SK-N-SH (cell line): ENCODE data around the gene TUBGCP2. TPM values are rescaled to one million over a fixed set of nuclear protein-coding genes. Genes with fewer than 3 reads are reported as not detected.

Source experiments
- CTCF ChIA-PET: fragments of 300-600, 350-600 bp; formaldehyde crosslinking; extraction: SDS; loops from one replicate; lab custom pipeline; 2021; lab: Yijun Ruan, JAX
- POLR2A ChIA-PET: fragments of 350-600 bp; sonication (Branson Sonifier 250); formaldehyde crosslinking; extraction: SDS; loops from one replicate; lab custom pipeline; 2020; ENCODE audit warnings: antibody characterized with exemption, inconsistent platforms; lab: Yijun Ruan, JAX
- DNase-seq: peaks from one replicate; pipeline ENCODE4 v3.0.0; 2012
- H2AFZ ChIP-seq: fragments of 200-600 bp; sonication (generic); 2 replicates; pipeline ENCODE4 v1.8.1; 2016; ENCODE audit warnings: antibody characterized with exemption, mild to moderate bottlenecking, low read depth
- H3F3A ChIP-seq: fragments of 200-600 bp; sonication (generic); replicated peaks from 2 replicates; pipeline ENCODE3; 2016; ENCODE audit warnings: antibody characterized with exemption, mild to moderate bottlenecking; ENCODE audit not compliant: insufficient read depth
- H3K27ac ChIP-seq, 2 experiments: fragments of 200-500 bp in 1 of 2; fragments of 200-600 bp in 1 of 2; sonication (Bioruptor generic) in 1 of 2; sonication (generic), shearing (Covaris generic) in 1 of 2; 2 replicates each; pipeline versions ENCODE4 v1.5.1 to v1.6.1; 2014 to 2016; ENCODE audit warnings: low read depth in 2 of 2, inconsistent platforms in 1 of 2, low read length in 1 of 2, mild to moderate bottlenecking in 1 of 2, mixed read lengths in 1 of 2
- H3K27me3 ChIP-seq: fragments of 200-600 bp; sonication (generic), shearing (Covaris generic); 2 replicates; pipeline ENCODE4 v1.6.1; 2016; ENCODE audit warnings: mixed run types; ENCODE audit not compliant: insufficient read depth
- H3K36me3 ChIP-seq, 2 experiments: fragments of 200-500 bp in 1 of 2; fragments of 200-600 bp in 1 of 2; sonication (Bioruptor generic) in 1 of 2; sonication (generic) in 1 of 2; replicated peaks in 1 of 2; 2 replicates each; pipeline versions ENCODE3 to v1.5.1; 2014 to 2016; ENCODE audit warnings: low read length in 1 of 2, mild to moderate bottlenecking in 1 of 2; ENCODE audit not compliant: insufficient read depth in 2 of 2, control insufficient read depth in 1 of 2
- H3K4me1 ChIP-seq, 2 experiments: fragments of 200-500 bp in 1 of 2; fragments of 200-600 bp in 1 of 2; sonication (Bioruptor generic) in 1 of 2; sonication (generic), shearing (Covaris generic) in 1 of 2; 2 replicates each; pipeline versions ENCODE4 v1.5.1 to v1.6.1; 2014 to 2016; ENCODE audit warnings: low read depth in 1 of 2, low read length in 1 of 2, mixed run types in 1 of 2; ENCODE audit not compliant: insufficient read depth in 2 of 2, control insufficient read depth in 1 of 2
- H3K4me2 ChIP-seq: fragments of 200-600 bp; sonication (generic), shearing (Covaris generic); 2 replicates; pipeline ENCODE4 v1.6.1; 2017; ENCODE audit warnings: mixed run types
- H3K4me3 ChIP-seq, 2 experiments: fragments of 200-500 bp in 1 of 2; fragments of 200-600 bp in 1 of 2; sonication (Bioruptor generic) in 1 of 2; sonication (generic), shearing (Covaris generic) in 1 of 2; 2 replicates each; pipeline versions ENCODE4 v1.5.1 to v1.8.1; 2014 to 2016; ENCODE audit warnings: low read depth in 2 of 2, inconsistent platforms in 1 of 2, low read length in 1 of 2, mild to moderate bottlenecking in 1 of 2, mixed read lengths in 1 of 2, moderate library complexity in 1 of 2
- H3K79me2 ChIP-seq: fragments of 200-600 bp; sonication (generic); 2 replicates; pipeline ENCODE4 v1.8.1; 2017; ENCODE audit warnings: mild to moderate bottlenecking; ENCODE audit not compliant: insufficient read depth
- H3K9ac ChIP-seq: fragments of 200-600 bp; sonication (generic); 2 replicates; pipeline ENCODE4 v1.6.1; 2017; ENCODE audit warnings: mixed run types
- H3K9me2 ChIP-seq: fragments of 200-600 bp; sonication (generic); 2 replicates; pipeline ENCODE4 v1.6.1; 2017; ENCODE audit warnings: mixed run types
- H3K9me3 ChIP-seq: fragments of 200-600 bp; sonication (generic); 2 replicates; pipeline ENCODE4 v1.6.1; 2017; ENCODE audit warnings: mixed run types, mild to moderate bottlenecking, moderate library complexity
- H4K20me1 ChIP-seq: fragments of 200-600 bp; sonication (generic); 2 replicates; pipeline ENCODE4 v1.6.1; 2017; ENCODE audit warnings: mild to moderate bottlenecking, mixed run types; ENCODE audit not compliant: insufficient read depth
- CHD2 ChIP-seq: fragments of 150-350 bp; IDR thresholded peaks from 2 replicates; pipeline ENCODE4 v1.6.1; 2018; ENCODE audit warnings: low read length; ENCODE audit not compliant: partially characterized antibody
- ELF1 ChIP-seq: IDR thresholded peaks from 2 replicates; pipeline ENCODE4 v1.4.0; 2012
- EZH2phosphoT487 ChIP-seq: fragments of 200-600 bp; sonication (generic); IDR thresholded peaks from 2 replicates; pipeline ENCODE4 v1.6.1; 2017; ENCODE audit warnings: low read depth, mixed run types, mild to moderate bottlenecking, antibody characterized with exemption, moderate library complexity, borderline replicate concordance
- FOSL2 ChIP-seq: IDR thresholded peaks from 2 replicates; pipeline ENCODE4 v1.4.0; 2012; ENCODE audit warnings: low read depth, mild to moderate bottlenecking, moderate library complexity, borderline replicate concordance
- FOXJ3 ChIP-seq: sonication (generic); formaldehyde crosslinking; IDR thresholded peaks from 2 replicates; pipeline ENCODE4 v1.5.1; 2020; ENCODE audit warnings: mild to moderate bottlenecking, missing genetic modification reagents
- FOXM1 ChIP-seq: IDR thresholded peaks from 2 replicates; pipeline ENCODE4 v1.4.0; 2012; ENCODE audit warnings: low read depth, mild to moderate bottlenecking
- GABPA ChIP-seq: IDR thresholded peaks from 2 replicates; pipeline ENCODE4 v1.4.0; 2012; ENCODE audit warnings: low read depth, mild to moderate bottlenecking
- GATA2 ChIP-seq: sonication (generic); formaldehyde crosslinking; IDR thresholded peaks from 2 replicates; pipeline ENCODE4 v1.5.0; 2020; ENCODE audit warnings: mild to moderate bottlenecking, missing genetic modification reagents
- MEF2A ChIP-seq: IDR thresholded peaks from 2 replicates; pipeline ENCODE4 v1.4.0; 2012; ENCODE audit warnings: low read depth, borderline replicate concordance
- MXI1 ChIP-seq: IDR thresholded peaks from 2 replicates; pipeline ENCODE4 v1.6.1; 2012; ENCODE audit warnings: mild to moderate bottlenecking, low read depth, low read length, improper control_type of control experiment
- NFIC ChIP-seq: IDR thresholded peaks from 2 replicates; pipeline ENCODE4 v1.4.0; 2012; ENCODE audit warnings: borderline replicate concordance
- NRF1 ChIP-seq: IDR thresholded peaks from 2 replicates; pipeline ENCODE4 v1.6.1; 2012; ENCODE audit warnings: low read depth, mild to moderate bottlenecking, low read length
- RCOR1 ChIP-seq: fragments of 150-350 bp; IDR thresholded peaks from 2 replicates; pipeline ENCODE4 v1.6.1; 2017; ENCODE audit warnings: antibody characterized with exemption, low read length
- REST ChIP-seq: IDR thresholded peaks from 2 replicates; pipeline ENCODE4 v1.6.1; 2012; ENCODE audit warnings: mild to moderate bottlenecking, low read depth, low read length, moderate library complexity
- RFX5 ChIP-seq: IDR thresholded peaks from 2 replicates; pipeline ENCODE4 v1.6.1; 2012; ENCODE audit warnings: mild to moderate bottlenecking, improper control_type of control experiment, low read length
- RXRA ChIP-seq: IDR thresholded peaks from 2 replicates; pipeline ENCODE4 v1.4.0; 2012; ENCODE audit warnings: low read depth, mild to moderate bottlenecking, borderline replicate concordance
- SIN3A ChIP-seq: IDR thresholded peaks from 2 replicates; pipeline ENCODE4 v1.6.1; 2012; ENCODE audit warnings: low read depth, mild to moderate bottlenecking, low read length, moderate library complexity, borderline replicate concordance
- TCF12 ChIP-seq: IDR thresholded peaks from 2 replicates; pipeline ENCODE4 v1.4.0; 2012
- USF2 ChIP-seq: fragments of 150-350 bp; IDR thresholded peaks from 2 replicates; pipeline ENCODE4 v1.6.1; 2017; ENCODE audit warnings: antibody characterized with exemption, low read length, low read depth, borderline replicate concordance
- whole genome bisulfite sequencing: methylation state at CpG from one replicate; pipeline ENCODE4 v1.1.6; 2017; ENCODE audit warnings: low lambda C conversion rate; 5-methylcytosine and 5-hydroxymethylcytosine counted together
- polyA plus RNA-seq, 3 experiments: library from polyadenylated mRNA; depleted of rRNA; stranded (reverse); fragments of >200 nt; gene quantifications; 2 replicates each; pipeline ENCODE4 v1.2.3, GENCODE V29; 2012
- TF ChIP-seq, protein P1 (sequence below): IDR thresholded peaks from 2 replicates; pipeline ENCODE4 v1.4.0; 2012; ENCODE audit warnings: low read depth

Gene TUBGCP2
- polyA plus RNA-seq, 1 of the 3 experiments (the other 2 are of a cell fraction) = 49.1 TPM

- H2AFZ ChIP-seq = no peak within 1 kb of the TSS
- H3K4me3 ChIP-seq = no peak within 1 kb of the TSS
Measured at GRCh38 chr10:133276435-133277201, 32.1 kb downstream of the TUBGCP2 start, which contains the start of gene ADAM8. Gene ADAM8 (minus strand): TSS chr10:133276868. CDS start chr10:133276817, 51 bp downstream.

More at GRCh38 chr10:133276435-133277201, 32.1 kb downstream of the TUBGCP2 start, which contains the start of gene ADAM8:
- DNase-seq = peak; percentile 72
- TF ChIP-seq MXI1 (no peak), GABPA (no peak), FOSL2 (no peak), TCF12 (no peak), FOXJ3 (CRISPR knock-in tag) (no peak), NFIC (no peak), CHD2 (no peak), RFX5 (no peak), USF2 (no peak), GATA2 (CRISPR knock-in tag) (no peak), MEF2A (no peak), NRF1 (no peak), FOXM1 (no peak), SIN3A (no peak), EZH2phosphoT487 (no peak), RCOR1 (no peak), ELF1 (no peak), REST (no peak), RXRA (no peak)
- TF ChIP-seq, protein P1, sequence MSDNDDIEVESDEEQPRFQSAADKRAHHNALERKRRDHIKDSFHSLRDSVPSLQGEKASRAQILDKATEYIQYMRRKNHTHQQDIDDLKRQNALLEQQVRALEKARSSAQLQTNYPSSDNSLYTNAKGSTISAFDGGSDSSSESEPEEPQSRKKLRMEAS = no peak
- Histone ChIP-seq H3K9ac (no peak within 1 kb of the TSS), H3K4me2 (no peak within 1 kb of the TSS), H3F3A (no peaks in the 10 kb centered on the region), H4K20me1 (no peaks in the 10 kb centered on the region; the same call in 1 of the 2 replicates), H3K27ac (no peak within 1 kb of the TSS), H3K4me1 (no peaks in the 10 kb centered on the region; a peak in 1 of 4 replicates), H3K9me2 (no peaks in the 10 kb centered on the region), H3K9me3 (no peaks in the 10 kb centered on the region), H3K36me3 (peaks cover 0 to 23% of the 10 kb centered on the region in 2 experiments), H3K27me3 (no peaks in the 10 kb centered on the region), H3K79me2 (no peaks in the 10 kb centered on the region)
- WGBS = 52% methylated on average over 18 of the region's 63 CpGs
- POLR2A ChIA-PET = no interaction called here
- CTCF ChIA-PET = interaction anchor here (0.6 to 3.1 kb wide), 3 partner anchors 24 to 133 kb away, joined by 3 to 9 read pairs (median 5); no protein-coding TSS in a partner anchor
